Activated CD8-positive, alpha-beta T cell treated with anti-CD3 and anti-CD28 coated beads for 36 hours (primary cell): ENCODE data around the gene RPS6KA3. TPM values are rescaled to one million over a fixed set of nuclear protein-coding genes. Genes with fewer than 3 reads are reported as not detected.

Experiments used
- ATAC-seq: fragments of 200-7000 bp; cut with Tn5 transposase; one replicate; pipeline ENCODE4 v1.10.0; 2021; ENCODE audit warnings: mild to moderate bottlenecking, moderate library complexity
- CTCF ChIA-PET: fragments of 350-600 bp; sonication (Branson Sonifier 250); formaldehyde crosslinking; loops from one replicate; lab custom pipeline; 2021; ENCODE audit warnings: antibody characterized with exemption; lab: Charles Lee
- POLR2A ChIA-PET: fragments of 350-600 bp; sonication (Branson Sonifier 250); formaldehyde crosslinking; loops from one replicate; lab custom pipeline; 2021; ENCODE audit warnings: antibody characterized with exemption; lab: Charles Lee
- DNase-seq: peaks from one replicate; pipeline ENCODE4 v3.0.0-alpha.2; 2020
- H3K27ac Mint-ChIP-seq: one replicate; pipeline ENCODE4 v1.8.0; 2021; ENCODE audit warnings: mild to moderate bottlenecking, mixed read lengths
- H3K27me3 Mint-ChIP-seq: one replicate; pipeline ENCODE4 v1.8.0; 2021; ENCODE audit warnings: mixed read lengths
- H3K36me3 Mint-ChIP-seq: one replicate; pipeline ENCODE4 v1.8.0; 2021; ENCODE audit warnings: low read depth, mixed read lengths
- H3K4me1 Mint-ChIP-seq: one replicate; pipeline ENCODE4 v1.8.0; 2021; ENCODE audit warnings: low read depth, mixed read lengths
- H3K4me3 Mint-ChIP-seq: one replicate; pipeline ENCODE4 v1.8.0; 2021; ENCODE audit warnings: mild to moderate bottlenecking, moderate library complexity, mixed read lengths
- H3K9me3 Mint-ChIP-seq: one replicate; pipeline ENCODE4 v1.8.0; 2021; ENCODE audit warnings: mixed read lengths
- intact Hi-C: fragments of 100-400 bp; cut with micrococcal nuclease; formaldehyde crosslinking; loops from one replicate; pipeline ENCODE4 v1.10.0; 2022
- total RNA-seq, 2 experiments: library from RNA; stranded (reverse); gene quantifications; one replicate each; pipeline ENCODE4 v1.2.3, GENCODE V29; 2021
- TF ChIP-seq, protein P1 (sequence below): fragments of 200-600 bp; IDR thresholded peaks from one replicate; pipeline ENCODE4 v1.8.0; 2022; ENCODE audit warnings: antibody characterized with exemption, mild to moderate bottlenecking

The RPS6KA3 gene
- total RNA-seq, 2 experiments from 2014 or later = 52.6 to 56.9 TPM

DNA sequence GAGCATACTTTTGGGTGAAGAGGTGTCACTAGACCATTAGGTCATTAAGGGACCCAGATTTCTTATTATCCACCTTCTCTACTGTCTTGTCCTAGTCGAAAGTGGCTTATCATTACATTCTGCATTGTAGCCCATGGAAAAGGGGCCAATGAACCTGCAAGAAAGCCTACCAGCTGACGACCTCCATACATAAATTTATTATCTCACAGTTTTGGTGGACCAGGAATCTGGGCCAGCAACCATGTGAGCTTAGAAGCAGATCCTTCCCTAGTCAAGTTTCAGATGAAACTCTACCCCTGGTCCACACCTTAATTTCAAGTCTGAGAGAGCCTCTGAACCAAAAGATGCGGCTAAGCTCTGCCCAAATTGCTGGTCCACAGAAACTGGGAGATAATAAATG, 37.6 kb downstream of the RPS6KA3 start:
- POLR2A ChIA-PET = no interaction called here
- ATAC-seq = no peak
- Mint-ChIP-seq H3K9me3 (no peaks in the 10 kb centered on the region), H3K36me3 (peaks cover 38% of the 10 kb centered on the region), H3K4me1 (peaks cover 48% of the 10 kb centered on the region), H3K27ac (no peak overlapping the region), H3K27me3 (no peaks in the 10 kb centered on the region), H3K4me3 (no peak overlapping the region)
- no peak for DNase-seq
- CTCF ChIA-PET = no interaction called here
- intact Hi-C loops = no loop called here
- TF ChIP-seq, protein P1, sequence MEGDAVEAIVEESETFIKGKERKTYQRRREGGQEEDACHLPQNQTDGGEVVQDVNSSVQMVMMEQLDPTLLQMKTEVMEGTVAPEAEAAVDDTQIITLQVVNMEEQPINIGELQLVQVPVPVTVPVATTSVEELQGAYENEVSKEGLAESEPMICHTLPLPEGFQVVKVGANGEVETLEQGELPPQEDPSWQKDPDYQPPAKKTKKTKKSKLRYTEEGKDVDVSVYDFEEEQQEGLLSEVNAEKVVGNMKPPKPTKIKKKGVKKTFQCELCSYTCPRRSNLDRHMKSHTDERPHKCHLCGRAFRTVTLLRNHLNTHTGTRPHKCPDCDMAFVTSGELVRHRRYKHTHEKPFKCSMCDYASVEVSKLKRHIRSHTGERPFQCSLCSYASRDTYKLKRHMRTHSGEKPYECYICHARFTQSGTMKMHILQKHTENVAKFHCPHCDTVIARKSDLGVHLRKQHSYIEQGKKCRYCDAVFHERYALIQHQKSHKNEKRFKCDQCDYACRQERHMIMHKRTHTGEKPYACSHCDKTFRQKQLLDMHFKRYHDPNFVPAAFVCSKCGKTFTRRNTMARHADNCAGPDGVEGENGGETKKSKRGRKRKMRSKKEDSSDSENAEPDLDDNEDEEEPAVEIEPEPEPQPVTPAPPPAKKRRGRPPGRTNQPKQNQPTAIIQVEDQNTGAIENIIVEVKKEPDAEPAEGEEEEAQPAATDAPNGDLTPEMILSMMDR = no peak

DNA sequence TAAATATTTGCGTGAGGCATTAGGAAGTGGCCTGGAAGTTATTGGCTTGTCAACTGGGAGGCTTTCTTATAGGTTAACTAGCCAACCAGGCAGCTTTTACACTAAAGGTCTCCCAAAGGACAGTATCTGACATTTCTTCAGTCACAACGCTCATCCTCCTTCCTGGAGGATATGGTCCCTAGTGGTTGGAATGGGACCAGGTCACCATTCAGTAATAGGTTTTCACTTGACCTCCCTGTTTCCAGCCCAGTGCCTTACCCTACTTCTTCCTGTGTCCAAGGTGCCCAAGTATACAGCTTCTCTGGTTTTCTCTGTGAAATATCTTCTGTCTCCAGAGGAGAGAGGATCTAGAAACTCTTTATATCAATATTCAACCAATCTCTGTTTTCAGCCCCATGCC, 38.5 kb downstream of the RPS6KA3 start:
- CTCF ChIA-PET = no interaction called here

DNA sequence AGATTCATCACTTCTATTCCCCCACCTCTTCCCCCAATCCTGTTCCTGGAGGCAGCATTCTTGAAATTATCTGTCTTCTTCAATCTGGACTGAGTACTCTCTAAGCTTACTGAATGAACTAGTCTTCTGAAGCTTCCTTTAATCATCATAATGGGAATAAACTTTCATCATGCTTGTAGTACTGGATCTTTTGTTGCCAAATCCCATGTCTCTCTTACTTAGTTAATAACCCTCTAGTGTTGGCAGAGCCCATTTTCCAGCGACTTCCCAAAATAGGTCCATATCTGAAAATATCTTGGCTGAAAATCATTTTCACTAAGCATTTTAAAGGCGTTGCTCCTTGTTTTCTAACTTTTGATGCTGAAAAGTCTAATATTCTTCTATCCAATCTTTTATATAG, 39.6 kb downstream of the RPS6KA3 start:
- intact Hi-C loops = no loop called here
- CTCF ChIA-PET = interaction anchor here (0.7 kb wide), 1 partner anchor 11 kb away, joined by 3 read pairs; no protein-coding TSS in a partner anchor
- POLR2A ChIA-PET = no interaction called here
- H3K9me3 Mint-ChIP-seq = no peaks in the 10 kb centered on the region
- H3K27ac Mint-ChIP-seq = peak overlapping the region; percentile 46
- peaks cover 29% of the 10 kb centered on the region for H3K36me3 Mint-ChIP-seq
- ATAC-seq = no peak
- H3K4me3 Mint-ChIP-seq = no peak overlapping the region
- H3K27me3 Mint-ChIP-seq = no peaks in the 10 kb centered on the region
- no peak for DNase-seq
- H3K4me1 Mint-ChIP-seq = peaks cover 59% of the 10 kb centered on the region
- TF ChIP-seq, protein P1 = no peak

More for the DNA sequence above, 38.5 kb downstream of the RPS6KA3 start:
- no peaks in the 10 kb centered on the region for H3K9me3 Mint-ChIP-seq
- no peak overlapping the region for H3K4me3 Mint-ChIP-seq
- intact Hi-C loops = no loop called here
- TF ChIP-seq, protein P1 = no peak
- H3K4me1 Mint-ChIP-seq = peaks cover 56% of the 10 kb centered on the region
- DNase-seq (no peak), ATAC-seq (no peak)
- H3K27me3 Mint-ChIP-seq = no peaks in the 10 kb centered on the region
- H3K27ac Mint-ChIP-seq = no peak overlapping the region
- H3K36me3 Mint-ChIP-seq = peaks cover 32% of the 10 kb centered on the region
- POLR2A ChIA-PET = no interaction called here

DNA sequence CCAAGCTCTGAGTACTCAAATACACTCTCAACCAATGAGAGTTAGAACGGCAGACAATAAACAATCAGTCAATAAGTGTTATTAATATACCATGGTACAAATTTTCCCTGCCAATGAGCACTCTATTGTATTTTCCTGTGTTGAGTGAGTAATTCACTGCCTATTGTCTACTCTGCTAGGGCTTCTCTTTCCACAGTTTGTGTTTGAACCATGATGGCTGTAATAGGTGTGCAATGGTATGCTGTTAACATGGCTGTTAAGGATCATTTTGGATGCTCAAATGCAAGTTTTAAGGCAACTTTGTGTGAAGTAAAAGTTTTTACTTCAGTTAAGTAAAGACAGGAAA, 41.2 kb downstream of the RPS6KA3 start:
- DNase-seq = no peak
- Mint-ChIP-seq H3K27me3 (no peaks in the 10 kb centered on the region), H3K4me1 (peaks cover 61% of the 10 kb centered on the region), H3K36me3 (peaks cover 27% of the 10 kb centered on the region), H3K4me3 (no peak overlapping the region), H3K9me3 (peaks cover 1% of the 10 kb centered on the region), H3K27ac (peak overlapping the region; percentile 85)
- intact Hi-C loops = no loop called here
- ChIA-PET POLR2A (no interaction called here), CTCF (no interaction called here)
- TF ChIP-seq, protein P1 = no peak
- no peak for ATAC-seq

DNA sequence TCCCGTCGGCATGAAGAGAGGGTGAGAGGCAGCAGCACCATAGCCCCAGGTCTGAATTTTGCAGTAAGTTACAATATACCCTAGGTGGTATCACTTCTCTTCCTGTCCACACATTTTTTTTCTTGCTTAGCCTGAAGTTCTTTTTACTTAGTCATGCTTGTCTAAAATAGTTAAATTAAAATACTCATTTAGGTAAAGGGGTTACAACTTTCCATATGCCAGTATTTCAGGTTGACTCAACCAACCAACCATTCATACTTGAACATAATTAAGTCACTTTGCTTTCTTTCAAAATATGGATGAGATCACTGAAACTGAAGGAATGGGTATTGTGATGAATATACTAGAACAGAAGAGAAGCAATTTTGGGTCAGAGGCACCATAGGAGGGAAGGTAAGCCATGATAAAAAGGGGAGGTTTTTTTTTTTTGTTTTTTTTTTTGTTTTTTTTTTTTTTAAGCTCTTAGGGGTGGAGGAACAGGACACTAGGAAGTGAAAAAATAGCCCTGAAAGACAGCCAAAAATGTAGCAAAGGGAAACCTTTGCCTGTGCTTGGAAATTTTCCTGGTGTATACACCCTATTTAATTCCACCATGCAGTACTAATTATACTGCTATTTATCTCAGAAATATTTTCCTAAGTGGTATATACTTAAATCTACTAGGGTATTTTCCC, 41.8 kb downstream of the RPS6KA3 start:
- ChIA-PET POLR2A (no interaction called here), CTCF (no interaction called here)
- TF ChIP-seq, protein P1 = no peak
- intact Hi-C loops = no loop called here
- Mint-ChIP-seq H3K27ac (peak overlapping the region; percentile 85), H3K9me3 (peaks cover 1% of the 10 kb centered on the region), H3K4me3 (no peak overlapping the region), H3K4me1 (peaks cover 60% of the 10 kb centered on the region), H3K36me3 (peaks cover 25% of the 10 kb centered on the region), H3K27me3 (no peaks in the 10 kb centered on the region)
- DNase-seq = peak; percentile 13
- ATAC-seq = peak; percentile 95
